NCI-H2107 treated with DMSO at 0.1 percent for 48 hours (cell line): ENCODE measurements around the gene CYP26C1.

Source experiments
- DNase-seq: peaks from one replicate; lab custom pipeline; 2025; ENCODE audit not compliant: unreplicated experiment; lab: John Stamatoyannopoulos, UW

Gene CYP26C1

DNA sequence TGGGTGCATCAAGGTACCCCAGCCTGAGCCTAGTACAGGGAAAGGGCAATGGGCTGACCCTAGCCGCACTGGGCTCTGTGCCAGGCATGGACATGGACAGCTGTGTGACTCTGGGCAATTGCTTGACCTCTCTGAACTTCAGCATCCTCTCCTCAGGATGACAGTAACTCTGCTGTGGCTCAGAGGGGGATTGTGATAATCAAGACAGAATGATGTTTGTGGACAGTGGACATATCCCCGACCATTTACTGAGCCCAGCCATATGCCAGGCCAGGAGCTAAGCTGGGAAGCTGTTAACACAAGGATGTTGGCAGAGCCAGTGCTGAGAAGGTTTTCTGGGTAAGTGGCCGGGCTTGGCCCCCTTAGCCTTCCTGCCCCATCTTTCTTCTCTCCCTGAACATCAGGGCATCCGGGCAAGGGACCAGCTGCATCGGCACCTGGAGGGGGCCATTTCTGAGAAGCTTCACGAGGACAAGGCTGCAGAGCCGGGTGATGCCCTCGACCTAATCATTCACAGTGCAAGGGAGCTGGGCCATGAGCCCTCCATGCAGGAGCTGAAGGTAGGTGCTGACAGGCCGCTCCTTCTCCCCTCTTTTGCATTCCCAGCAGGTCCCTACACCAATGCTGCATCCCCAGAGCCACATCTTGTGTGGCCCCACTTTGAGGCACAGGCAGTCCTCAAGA lies 3.5 kb downstream of the CYP26C1 start:
- DNase-seq = no peak

DNA sequence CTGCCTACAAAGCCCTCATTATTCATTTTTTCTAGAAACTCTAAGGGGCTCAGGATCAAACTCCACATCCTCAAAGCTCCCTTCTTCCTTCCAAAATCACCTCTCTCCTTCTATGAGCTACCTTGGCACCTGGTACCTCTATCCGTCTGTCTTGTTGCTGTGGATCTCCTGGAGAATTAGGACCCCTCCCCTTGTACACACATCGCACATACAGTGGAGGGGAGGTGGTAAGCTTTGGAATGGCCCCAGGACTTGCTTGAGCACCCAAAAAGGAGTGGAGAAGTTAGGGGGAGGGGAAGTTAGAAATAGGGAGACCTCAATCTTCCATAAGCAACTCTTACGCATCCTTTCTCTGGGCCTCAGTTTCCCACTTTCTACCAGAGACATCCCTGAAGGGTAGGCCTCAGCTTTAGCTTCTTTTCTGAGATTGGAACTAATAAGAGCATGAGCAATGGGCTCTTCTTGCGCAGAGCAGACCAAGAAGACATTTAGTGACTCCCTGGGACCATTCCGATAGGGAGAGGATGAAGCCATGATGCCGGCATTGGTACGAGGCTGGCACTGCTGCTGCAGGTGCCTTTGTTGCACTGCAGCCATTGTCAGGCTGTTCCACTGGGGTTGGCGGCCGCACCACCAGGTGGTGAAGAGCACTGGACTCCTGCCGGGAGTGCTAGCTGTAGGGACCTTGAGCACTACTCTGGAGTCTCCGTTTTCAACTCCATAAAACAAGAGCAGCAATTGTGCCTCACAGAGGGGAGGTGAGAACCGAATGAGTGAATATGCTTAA lies 4.5 kb downstream of the CYP26C1 start:
- no peak for DNase-seq

DNA sequence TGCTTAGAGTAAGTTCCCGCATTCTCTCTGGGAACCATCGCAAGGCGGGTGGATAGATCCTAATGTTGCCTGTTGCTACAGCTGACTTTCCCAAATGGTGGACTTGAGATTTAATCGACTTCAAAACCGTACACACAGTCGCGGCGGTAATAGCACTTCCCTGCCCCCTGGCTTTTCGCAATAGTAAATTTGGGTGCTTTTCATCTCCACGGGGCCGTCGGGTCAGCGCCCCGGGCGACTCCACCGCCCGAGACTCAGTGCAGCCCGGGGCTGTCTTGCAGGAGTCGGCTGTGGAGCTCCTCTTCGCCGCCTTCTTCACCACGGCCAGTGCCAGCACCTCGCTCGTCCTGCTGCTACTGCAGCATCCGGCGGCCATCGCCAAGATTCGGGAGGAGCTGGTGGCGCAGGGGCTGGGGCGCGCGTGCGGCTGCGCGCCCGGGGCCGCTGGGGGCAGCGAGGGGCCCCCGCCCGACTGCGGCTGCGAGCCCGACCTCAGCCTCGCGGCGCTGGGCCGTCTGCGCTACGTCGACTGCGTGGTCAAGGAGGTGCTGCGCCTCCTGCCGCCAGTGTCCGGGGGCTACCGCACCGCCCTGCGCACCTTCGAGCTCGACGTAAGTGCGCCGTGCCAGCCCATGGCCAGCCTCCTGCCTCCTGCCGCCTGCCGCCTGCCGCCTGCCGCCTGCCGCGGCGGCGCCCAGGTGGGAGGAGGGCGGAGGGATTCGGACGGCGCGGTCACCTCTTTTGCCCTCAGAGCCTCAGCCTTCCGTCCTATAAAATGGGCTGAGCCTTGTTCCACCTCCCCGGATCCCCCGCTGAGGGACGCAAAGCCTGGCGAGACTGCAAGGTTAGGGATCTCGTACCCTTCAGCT lies 5.3 kb downstream of the CYP26C1 start:
- no peak for DNase-seq

DNA sequence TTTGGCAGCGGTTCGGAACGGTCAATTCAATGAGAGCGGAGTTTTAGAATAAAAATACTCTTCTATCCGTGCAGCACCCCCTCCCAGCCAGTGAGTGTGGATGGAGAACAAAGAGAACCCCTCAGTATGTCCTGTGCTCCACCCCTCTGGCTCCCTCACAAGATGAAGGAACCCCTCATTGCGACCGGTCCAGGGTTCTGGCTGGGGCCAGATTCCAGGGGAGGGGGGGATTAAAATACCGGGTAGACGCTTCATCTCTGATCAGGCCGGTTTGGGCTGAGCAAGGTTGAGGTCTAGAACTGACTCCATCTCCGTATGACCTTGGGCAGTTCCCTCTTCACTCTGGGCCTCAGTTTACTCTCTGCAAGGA lies 5.9 kb downstream of the CYP26C1 start:
- DNase-seq = no peak

DNA sequence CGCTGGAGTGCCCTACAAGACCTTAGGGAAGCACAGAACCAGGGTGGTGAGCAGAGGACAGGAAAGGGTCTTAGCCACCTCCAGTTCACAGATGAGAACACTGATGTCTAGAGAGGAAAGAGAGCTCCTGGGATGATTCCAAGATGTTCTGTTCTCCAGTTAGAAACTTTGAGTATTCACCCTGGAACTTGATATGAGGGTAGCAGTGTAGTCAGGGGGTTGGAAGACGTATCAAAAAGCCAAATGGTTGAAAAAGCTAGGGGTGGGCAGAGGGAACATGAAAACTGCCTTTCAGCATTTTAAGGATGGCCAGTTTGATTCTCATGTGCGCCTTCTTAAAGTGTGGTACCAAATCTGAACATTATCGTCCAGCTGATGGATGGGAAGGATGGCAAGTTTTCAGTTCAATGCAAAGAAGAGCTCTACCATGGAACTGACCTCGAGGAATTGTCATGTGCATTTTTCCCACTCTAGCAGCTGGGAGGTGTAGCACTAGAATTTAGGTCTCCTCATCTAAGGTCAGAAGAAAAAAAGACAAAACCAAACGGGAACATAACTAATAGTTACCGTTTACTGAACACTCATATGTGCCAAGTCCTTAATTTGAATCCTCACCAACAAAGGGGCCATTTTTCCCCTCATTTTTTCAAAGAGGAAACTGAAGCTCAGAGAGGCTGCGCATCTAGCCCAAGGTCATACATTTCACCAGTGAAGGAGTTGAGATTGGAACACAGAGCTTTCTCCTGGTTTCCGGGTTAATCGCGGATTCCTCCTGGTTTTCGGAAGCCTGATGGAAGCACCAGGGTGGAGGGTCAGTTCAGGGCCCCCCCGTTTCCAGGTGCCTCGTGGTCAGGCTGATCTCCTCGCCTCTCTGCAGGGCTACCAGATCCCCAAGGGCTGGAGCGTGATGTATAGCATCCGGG lies 7.1 kb downstream of the CYP26C1 start:
- DNase-seq = no peak

DNA sequence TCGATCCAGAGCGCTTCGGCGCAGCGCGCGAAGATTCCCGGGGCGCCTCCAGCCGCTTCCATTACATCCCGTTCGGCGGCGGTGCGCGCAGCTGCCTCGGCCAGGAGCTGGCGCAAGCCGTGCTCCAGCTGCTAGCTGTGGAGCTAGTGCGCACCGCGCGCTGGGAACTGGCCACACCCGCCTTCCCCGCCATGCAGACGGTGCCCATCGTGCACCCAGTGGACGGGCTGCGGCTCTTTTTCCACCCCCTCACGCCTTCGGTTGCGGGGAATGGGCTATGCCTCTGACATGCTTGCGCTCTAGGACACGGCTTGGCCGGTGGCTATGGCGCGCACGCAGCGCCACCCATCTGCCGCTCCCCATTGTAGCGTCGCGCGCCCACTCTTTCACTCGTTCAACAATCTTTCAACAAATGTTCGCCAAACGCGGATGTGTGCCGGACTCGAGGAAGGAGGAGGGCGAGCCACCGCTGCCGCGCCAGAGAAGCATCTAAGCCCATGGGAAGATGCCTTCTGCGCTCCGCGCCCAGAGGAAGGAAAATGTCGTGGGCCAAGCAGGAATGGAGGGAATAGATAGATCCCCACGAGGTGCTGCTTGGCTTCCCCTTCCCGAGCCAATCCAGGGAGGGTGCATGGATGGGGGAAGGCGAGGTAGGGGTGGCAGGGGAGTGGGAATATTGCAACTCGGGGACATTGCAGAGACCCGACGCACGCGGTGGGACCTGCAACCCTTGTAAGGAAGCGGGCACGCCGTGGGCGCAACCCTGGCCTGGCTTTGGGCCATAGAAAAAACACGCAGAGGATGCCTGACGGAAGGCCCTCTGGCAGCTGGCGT lies 8.0 kb downstream of the CYP26C1 start:
- DNase-seq = no peak

DNA sequence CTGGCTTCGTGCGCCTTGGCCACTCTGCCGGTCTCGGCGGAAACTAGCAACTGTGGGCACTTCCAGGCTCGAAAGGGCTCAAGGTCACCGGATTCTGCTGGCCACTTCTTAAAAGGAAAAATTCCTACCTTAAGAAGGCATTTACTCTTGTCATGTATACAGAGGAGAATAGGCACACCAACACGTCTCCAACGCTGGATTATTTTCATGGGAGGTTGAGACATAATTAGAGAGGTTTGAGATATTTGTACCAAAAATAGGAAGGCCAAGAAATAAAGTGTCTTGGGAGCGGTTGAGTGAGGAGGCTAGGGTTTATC lies 8.6 kb downstream of the CYP26C1 start:
- DNase-seq = no peak

DNA sequence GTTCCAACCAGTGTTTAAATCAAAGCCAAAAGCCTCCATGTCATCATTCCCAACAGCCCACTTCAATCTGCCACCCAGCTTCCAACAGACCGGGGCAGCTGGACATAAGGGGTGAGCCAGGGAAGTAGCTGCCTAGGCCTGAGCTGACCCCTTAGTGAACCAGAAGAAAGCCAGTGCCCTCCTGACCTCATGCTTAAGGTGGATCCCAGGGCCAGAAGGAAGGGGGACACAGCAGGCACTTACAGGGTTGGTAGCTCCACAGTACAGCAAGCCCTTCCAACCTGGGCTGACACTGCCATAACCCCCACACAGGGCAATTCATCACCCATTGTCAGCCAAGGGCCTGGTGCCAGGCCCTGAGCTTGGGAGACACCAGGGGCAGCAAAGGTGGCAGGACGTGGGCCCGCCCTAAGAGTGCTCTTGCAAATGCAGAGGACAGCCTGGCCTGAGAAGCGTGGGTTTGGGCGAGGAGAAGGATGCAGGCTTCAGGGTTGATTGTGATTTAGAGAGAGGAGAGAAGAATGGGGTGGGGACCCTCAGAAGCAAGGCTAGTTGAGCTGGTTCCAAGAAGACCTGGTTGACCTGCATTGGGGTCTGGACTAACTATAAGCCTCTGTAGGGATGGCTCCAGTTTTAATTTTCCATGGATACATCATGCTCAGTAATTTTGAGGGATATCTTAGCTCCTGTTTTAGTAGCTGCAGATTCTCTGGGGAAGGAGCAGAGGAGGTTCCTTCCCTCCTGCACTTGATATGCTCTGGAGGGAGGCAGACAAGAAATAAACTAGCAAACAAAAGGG lies 10.0 kb downstream of the CYP26C1 start:
- no peak for DNase-seq

DNA sequence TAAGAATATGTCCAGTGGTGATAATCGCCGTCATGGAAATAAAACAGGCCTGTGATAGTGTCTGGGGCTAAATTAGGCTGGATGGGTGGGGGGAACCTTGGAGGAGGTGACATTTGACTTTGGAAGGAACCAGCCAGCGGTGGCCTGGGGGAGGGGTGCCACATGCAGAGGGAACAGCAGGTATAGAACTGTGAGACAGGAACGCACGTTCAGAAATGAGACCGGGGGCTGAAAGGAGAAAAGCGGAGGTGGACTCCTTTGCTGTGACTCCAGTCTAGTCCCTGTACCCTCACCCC lies 10.5 kb downstream of the CYP26C1 start:
- no peak for DNase-seq

DNA sequence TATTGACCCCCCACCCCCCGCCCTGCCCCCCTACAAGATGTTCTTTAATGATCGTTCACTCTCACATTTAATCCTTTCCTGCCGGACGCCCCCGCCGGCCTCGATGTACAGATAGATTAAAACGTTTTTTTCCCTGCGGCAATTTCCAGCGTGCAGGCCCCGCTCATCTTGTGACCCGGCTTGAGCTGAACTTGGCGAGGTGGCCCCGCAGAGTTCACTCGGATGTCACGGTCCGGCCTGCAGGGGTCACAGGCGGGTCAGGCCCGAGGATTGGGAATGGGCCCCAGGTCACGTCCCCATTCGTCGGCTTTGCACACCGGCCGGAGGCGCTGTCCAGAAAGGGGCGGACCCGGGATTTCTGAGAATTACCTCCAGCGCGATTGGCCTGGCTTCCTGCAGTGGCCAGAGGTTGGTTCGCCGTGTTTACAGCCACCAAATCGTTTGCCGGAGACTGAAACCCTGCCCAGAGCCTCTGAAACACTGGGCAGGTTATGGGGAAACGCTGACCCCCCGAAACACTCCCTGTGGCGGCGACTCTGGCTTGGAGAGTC lies 11.2 kb downstream of the CYP26C1 start:
- no peak for DNase-seq

DNA sequence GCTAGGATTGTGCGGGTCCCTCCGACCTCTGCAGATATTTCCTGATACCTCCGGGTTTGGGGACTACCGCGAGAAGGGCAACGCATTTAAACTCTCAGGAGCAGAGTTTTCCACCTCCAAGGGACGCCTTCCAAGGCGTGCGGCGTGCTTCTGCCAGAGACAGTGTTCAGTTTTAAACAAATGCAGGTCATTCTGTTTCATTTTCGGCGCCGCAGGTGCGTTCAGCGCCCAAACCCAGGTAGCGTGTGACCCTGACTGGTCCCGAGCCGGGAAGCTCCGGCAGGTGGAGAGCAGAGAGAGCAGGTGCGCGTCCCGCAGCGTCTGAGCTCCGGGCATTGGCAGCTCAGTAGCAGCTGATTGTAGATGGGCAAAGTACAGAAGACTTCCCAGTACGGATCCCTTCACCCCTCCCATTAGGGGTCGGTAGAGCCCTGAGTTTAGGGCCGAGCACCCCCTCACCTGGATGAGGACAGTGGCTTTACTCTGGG lies 11.7 kb downstream of the CYP26C1 start:
- DNase-seq = no peak

DNA sequence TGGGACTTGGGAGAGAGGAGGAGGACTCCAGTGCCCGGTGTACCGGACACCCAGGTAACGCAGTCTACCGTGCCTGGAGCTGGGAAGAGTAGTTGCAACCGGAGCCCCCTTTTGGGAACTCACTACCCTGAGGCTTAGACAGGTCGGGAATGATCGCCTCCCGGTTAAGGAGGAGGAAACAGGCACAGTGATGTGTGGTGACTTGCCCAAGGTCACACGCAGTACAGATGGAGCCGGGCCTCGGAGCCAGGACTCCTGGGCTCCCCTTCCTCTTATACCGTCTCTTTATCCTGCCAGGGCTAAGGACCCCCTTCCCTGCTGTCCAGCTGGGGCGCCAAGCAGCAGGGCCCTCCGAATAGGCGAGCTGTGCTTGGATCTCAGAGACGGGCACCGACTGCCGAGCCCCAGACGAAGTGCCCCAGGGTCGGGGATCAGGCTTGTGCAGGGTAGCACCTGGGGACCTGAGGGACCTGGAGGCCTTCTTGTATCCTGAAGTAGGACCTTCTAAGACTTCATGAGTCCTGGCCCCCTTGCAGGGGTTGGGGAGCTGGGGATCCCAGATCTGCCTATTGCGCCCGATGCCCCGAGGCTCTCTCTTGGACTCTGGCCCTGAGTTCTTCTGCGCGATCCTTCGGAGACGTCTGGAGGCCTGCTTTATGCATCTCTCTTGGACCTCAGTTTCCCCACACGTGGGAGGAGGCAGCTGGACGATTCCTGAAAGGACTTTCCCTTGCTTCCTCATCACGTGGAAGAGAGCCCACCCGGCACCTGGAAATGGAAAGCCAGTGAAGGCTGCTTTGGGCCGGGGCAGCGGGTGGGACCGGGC lies 12.3 kb downstream of the CYP26C1 start:
- DNase-seq = no peak

DNA sequence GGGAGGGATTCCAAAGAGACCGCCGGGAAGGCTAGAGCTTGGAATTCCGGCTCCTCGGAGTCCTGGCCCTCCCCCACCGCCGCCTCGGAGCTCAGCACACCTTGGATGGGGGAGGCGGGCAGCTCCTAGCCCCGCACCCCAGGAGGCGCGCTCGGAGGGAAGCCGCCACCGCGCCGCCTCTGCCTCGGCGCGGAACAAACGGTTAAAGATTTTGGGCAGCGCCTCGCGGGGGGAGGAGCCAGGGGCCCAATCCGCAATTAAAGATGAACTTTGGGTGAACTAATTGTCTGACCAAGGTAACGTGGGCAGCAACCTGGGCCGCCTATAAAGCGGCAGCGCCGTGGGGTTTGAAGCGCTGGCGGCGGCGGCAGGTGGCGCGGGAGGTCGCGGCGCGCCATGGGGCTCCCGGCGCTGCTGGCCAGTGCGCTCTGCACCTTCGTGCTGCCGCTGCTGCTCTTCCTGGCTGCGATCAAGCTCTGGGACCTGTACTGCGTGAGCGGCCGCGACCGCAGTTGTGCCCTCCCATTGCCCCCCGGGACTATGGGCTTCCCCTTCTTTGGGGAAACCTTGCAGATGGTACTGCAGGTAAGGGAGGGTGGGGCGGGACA lies 13.0 kb downstream of the CYP26C1 start, which contains the start of gene CYP26A1:
CYP26A1 (plus strand) TSS at position 355 of the 608 bp plus-strand sequence; CDS start at position 397, 42 bp downstream.
- no peak for DNase-seq

DNA sequence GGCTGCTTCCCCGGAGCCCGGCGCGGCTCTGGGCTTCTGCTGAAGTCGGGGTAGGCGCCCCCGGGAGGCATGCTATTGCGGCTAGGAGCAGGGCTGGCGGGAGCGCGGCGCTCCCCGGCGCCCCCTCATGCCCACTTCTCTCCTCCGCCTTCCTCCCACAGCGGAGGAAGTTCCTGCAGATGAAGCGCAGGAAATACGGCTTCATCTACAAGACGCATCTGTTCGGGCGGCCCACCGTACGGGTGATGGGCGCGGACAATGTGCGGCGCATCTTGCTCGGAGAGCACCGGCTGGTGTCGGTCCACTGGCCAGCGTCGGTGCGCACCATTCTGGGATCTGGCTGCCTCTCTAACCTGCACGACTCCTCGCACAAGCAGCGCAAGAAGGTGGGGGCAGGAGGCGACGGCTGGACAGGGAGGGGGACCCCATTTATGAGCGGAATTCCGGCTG lies 13.6 kb downstream of the CYP26C1 start:
- DNase-seq = no peak

DNA sequence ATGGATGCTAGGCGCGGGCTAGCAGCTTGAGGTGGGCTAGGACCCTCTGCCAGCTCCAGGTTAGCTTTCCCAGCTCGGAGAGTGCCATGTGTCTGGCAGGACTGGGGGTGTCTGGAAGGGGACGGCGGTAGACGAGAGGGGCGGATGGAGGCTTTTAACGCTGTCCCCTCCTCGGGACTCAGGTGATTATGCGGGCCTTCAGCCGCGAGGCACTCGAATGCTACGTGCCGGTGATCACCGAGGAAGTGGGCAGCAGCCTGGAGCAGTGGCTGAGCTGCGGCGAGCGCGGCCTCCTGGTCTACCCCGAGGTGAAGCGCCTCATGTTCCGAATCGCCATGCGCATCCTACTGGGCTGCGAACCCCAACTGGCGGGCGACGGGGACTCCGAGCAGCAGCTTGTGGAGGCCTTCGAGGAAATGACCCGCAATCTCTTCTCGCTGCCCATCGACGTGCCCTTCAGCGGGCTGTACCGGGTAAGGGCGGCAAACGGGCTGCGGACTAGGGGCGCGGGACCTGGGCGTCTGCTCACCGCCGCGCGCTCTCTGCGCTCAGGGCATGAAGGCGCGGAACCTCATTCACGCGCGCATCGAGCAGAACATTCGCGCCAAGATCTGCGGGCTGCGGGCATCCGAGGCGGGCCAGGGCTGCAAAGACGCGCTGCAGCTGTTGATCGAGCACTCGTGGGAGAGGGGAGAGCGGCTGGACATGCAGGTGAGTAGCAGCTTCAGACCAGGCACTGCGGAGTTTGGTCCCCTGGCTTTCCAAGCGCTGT lies 14.2 kb downstream of the CYP26C1 start:
- DNase-seq = no peak

DNA sequence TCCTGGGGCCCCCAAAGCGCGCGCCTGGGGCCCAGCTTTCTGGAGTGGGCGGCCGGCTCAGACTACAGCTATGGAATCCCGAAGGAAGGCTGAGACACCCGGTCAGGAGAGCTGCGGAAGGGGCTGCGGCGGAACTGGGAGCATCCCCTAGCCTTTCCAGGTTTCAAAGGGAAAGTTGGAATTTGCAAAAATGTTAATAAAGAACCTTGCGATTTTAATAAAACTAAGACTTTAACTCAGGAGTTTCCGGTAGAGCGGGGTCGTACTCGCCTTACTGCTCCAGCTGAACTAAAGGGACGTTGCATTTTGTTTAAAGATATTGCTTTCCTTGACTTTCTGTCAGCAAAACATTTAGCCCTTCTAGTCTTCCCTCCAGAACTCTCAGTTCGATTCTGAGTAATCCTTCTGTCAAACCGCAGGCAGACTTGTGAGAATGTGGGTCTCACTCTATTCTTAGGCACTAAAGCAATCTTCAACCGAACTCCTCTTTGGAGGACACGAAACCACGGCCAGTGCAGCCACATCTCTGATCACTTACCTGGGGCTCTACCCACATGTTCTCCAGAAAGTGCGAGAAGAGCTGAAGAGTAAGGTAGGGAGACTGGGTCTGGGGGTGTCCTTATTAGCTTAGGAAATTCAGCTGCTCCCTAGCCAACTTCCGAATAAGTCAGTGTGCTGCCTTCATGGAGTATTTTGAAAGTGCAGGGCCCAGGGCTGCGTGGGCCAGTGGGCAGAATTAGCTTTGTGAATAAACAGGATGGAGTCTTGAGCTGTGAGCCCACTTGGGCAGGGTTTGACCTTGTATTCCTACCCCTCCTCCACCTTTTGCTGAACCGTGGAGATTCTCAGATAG lies 15.0 kb downstream of the CYP26C1 start:
- no peak for DNase-seq
